ENCODE results near the gene ACAA2.

- TF ChIP-seq CTCF (IDR thresholded peaks at IDR 0.05) (no peak), EZH2 (IDR thresholded peaks at IDR 0.05) (no peak)
Measured at GRCh38 chr18:49751427-49752094, 61.8 kb downstream of the ACAA2 start.

All from neural progenitor cell (in vitro differentiated cells).